CD14-positive monocyte (primary cell): ENCODE measurements around the gene CTNNA2. TPM values are rescaled to one million over a fixed set of nuclear protein-coding genes. Genes with fewer than 3 reads are reported as not detected.

Experiments
- DNase-seq, 3 donors: peaks; one replicate each; pipeline ENCODE4 v3.0.0-alpha.2; 2011 to 2022
- H2AFZ ChIP-seq: 2 replicates; pipeline ENCODE4 v1.6.0; 2012; ENCODE audit warnings: mild to moderate bottlenecking, low read depth, low read length, inconsistent platforms; ENCODE audit not compliant: insufficient read depth, poor library complexity, severe bottlenecking
- H3K27ac ChIP-seq, 2 donors: 1 replicate in 1 of 2; 2 replicates in 1 of 2; pipeline ENCODE4 v1.5.1; 2012 to 2013; ENCODE audit warnings: low read length in 2 of 2, control low read depth in 1 of 2, inconsistent platforms in 1 of 2, low read depth in 1 of 2, mild to moderate bottlenecking in 1 of 2
- H3K27me3 ChIP-seq, 2 donors: one replicate each; pipeline versions ENCODE4 v1.6.0 to v1.6.1; 2011 to 2013; ENCODE audit warnings: low read length in 2 of 2; ENCODE audit not compliant: control insufficient read depth in 2 of 2, insufficient read depth in 2 of 2
- H3K36me3 ChIP-seq, 2 donors: replicated peaks in 1 of 2; 1 replicate in 1 of 2; 2 replicates in 1 of 2; pipeline versions ENCODE4 v1.5.1 to v1.6.1; 2012 to 2013; ENCODE audit warnings: low read length in 2 of 2, control low read depth in 1 of 2, inconsistent platforms in 1 of 2, mild to moderate bottlenecking in 1 of 2; ENCODE audit not compliant: insufficient read depth in 2 of 2, control insufficient read depth in 1 of 2
- H3K4me1 ChIP-seq, 2 donors: 1 replicate in 1 of 2; 2 replicates in 1 of 2; pipeline versions ENCODE4 v1.5.1 to v1.6.1; 2012 to 2013; ENCODE audit warnings: low read length in 2 of 2, control low read depth in 1 of 2, inconsistent platforms in 1 of 2, mild to moderate bottlenecking in 1 of 2, moderate library complexity in 1 of 2; ENCODE audit not compliant: insufficient read depth in 2 of 2, control insufficient read depth in 1 of 2
- H3K4me2 ChIP-seq: replicated peaks from 2 replicates; pipeline ENCODE3; 2012; ENCODE audit warnings: low read length, moderate library complexity, mild to moderate bottlenecking; ENCODE audit not compliant: poor library complexity, severe bottlenecking; ENCODE audit errors: extremely low read depth
- H3K4me3 ChIP-seq, 3 experiments: fragments of 200-600 bp in 1 of 3; sonication (generic) in 1 of 3; replicated peaks in 1 of 3; 1 replicate in 2 of 3; 2 replicates in 1 of 3; pipeline ENCODE4 v1.5.1; 2011 to 2013; ENCODE audit warnings: low read length in 3 of 3, mild to moderate bottlenecking in 3 of 3, control low read depth in 2 of 3, low read depth in 2 of 3, inconsistent platforms in 1 of 3, moderate library complexity in 1 of 3
- H3K79me2 ChIP-seq: 2 replicates; pipeline ENCODE4 v1.6.0; 2012; ENCODE audit warnings: mild to moderate bottlenecking, control low read depth, inconsistent platforms, low read length, moderate library complexity; ENCODE audit not compliant: insufficient read depth
- H3K9ac ChIP-seq: 2 replicates; pipeline ENCODE4 v1.6.0; 2017; ENCODE audit warnings: low read length, mild to moderate bottlenecking; ENCODE audit not compliant: insufficient read depth, poor library complexity, severe bottlenecking
- H3K9me3 ChIP-seq, 2 donors: replicated peaks in 1 of 2; 1 replicate in 1 of 2; 2 replicates in 1 of 2; pipeline versions ENCODE4 v1.5.1 to v1.6.1; 2012 to 2013; ENCODE audit warnings: low read length in 2 of 2, control low read depth in 1 of 2; ENCODE audit not compliant: control insufficient read depth in 1 of 2, insufficient read depth in 1 of 2
- H4K20me1 ChIP-seq: 2 replicates; pipeline ENCODE4 v1.6.0; 2012; ENCODE audit warnings: mild to moderate bottlenecking, low read length, control low read depth, moderate library complexity; ENCODE audit not compliant: insufficient read depth
- H3K27ac Mint-ChIP-seq, 7 donors: one replicate each; pipeline ENCODE4 v1.8.0; 2020; ENCODE audit warnings: mild to moderate bottlenecking in 7 of 7, mixed read lengths in 7 of 7, moderate library complexity in 6 of 7, inconsistent platforms in 2 of 7
- H3K27me3 Mint-ChIP-seq, 3 donors: one replicate each; pipeline ENCODE4 v1.8.0; 2021 to 2022; ENCODE audit warnings: low read depth in 3 of 3, mild to moderate bottlenecking in 3 of 3, mixed read lengths in 3 of 3, moderate library complexity in 3 of 3, inconsistent platforms in 1 of 3
- H3K36me3 Mint-ChIP-seq, 2 donors: one replicate each; pipeline ENCODE4 v1.8.0; 2020; ENCODE audit warnings: mixed read lengths in 2 of 2, inconsistent platforms in 1 of 2, mild to moderate bottlenecking in 1 of 2
- H3K4me1 Mint-ChIP-seq: one replicate; pipeline ENCODE4 v1.8.0; 2020; ENCODE audit warnings: mild to moderate bottlenecking, mixed read lengths
- H3K4me3 Mint-ChIP-seq, 2 donors: one replicate each; pipeline ENCODE4 v1.8.0; 2020; ENCODE audit warnings: mild to moderate bottlenecking in 2 of 2, mixed read lengths in 2 of 2, moderate library complexity in 1 of 2
- H3K9me3 Mint-ChIP-seq, 7 donors: one replicate each; pipeline ENCODE4 v1.8.0; 2020 to 2022; ENCODE audit warnings: mixed read lengths in 7 of 7, mild to moderate bottlenecking in 6 of 7, moderate library complexity in 6 of 7, inconsistent platforms in 2 of 7
- CTCF ChIP-seq: fragments of 200-600 bp; IDR thresholded peaks from one replicate; pipeline ENCODE4 v1.8.0; 2022; ENCODE audit warnings: antibody characterized with exemption, mild to moderate bottlenecking
- whole genome bisulfite sequencing: methylation state at CpG from one replicate; pipeline ENCODE4 v1.1.5; 2013; ENCODE audit warnings: missing lambda C conversion rate; ENCODE audit not compliant: insufficient coverage; 5-methylcytosine and 5-hydroxymethylcytosine counted together
- intact Hi-C, 2 donors: fragments of 100-400 bp; cut with micrococcal nuclease; formaldehyde crosslinking; loops; one replicate each; pipeline versions ENCODE4 v1.15.0 to v1.15.1; 2023
- polyA plus RNA-seq, 3 donors: library from polyadenylated mRNA; depleted of rRNA in 1 of 3; unstranded in 2 of 3; stranded (reverse) in 1 of 3; fragments of 300-500 nt in 2 of 3; fragments of >200 nt in 1 of 3; fragmentation: Illumina TruSeq in 2 of 3; gene quantifications; 1 replicate in 2 of 3; 2 replicates in 1 of 3; pipeline ENCODE4 v1.2.3, GENCODE V29; 2012 to 2021

The CTNNA2 gene
- polyA plus RNA-seq, 3 donors: not detected

GRCh38 chr2:80374105-80374504 is 861.3 kb downstream of the CTNNA2 start:
- H3K4me3 Mint-ChIP-seq: no peak overlapping the region
- no peak overlapping the region for H3K4me2 ChIP-seq
- H3K36me3 ChIP-seq: no peaks in the 10 kb centered on the region
- H2AFZ ChIP-seq: no peak overlapping the region
- no peak for TF ChIP-seq CTCF
- no peaks in the 10 kb centered on the region for H3K4me1 Mint-ChIP-seq
- H3K79me2 ChIP-seq: no peaks in the 10 kb centered on the region
- no peaks in the 10 kb centered on the region for H3K27me3 ChIP-seq
- no peaks in the 10 kb centered on the region for H3K4me1 ChIP-seq
- H3K36me3 Mint-ChIP-seq: no peaks in the 10 kb centered on the region
- DNase-seq: no peak
- peaks cover 0 to 4% (median 2%) of the 10 kb centered on the region in 3 donors for H3K27me3 Mint-ChIP-seq
- H3K27ac Mint-ChIP-seq: no peak overlapping the region
- no peaks in the 10 kb centered on the region for H4K20me1 ChIP-seq
- intact Hi-C loops: no loop called here
- no peak overlapping the region for H3K4me3 ChIP-seq
- 83% methylated on average over 1 of the region's 3 CpGs for WGBS
- H3K9me3 Mint-ChIP-seq: peaks cover 2 to 15% (median 5%) of the 10 kb centered on the region in 7 donors
- no peak overlapping the region for H3K9ac ChIP-seq
- H3K27ac ChIP-seq: no peak overlapping the region
- H3K9me3 ChIP-seq: peaks cover 0 to 6% of the 10 kb centered on the region in 2 donors

DNA sequence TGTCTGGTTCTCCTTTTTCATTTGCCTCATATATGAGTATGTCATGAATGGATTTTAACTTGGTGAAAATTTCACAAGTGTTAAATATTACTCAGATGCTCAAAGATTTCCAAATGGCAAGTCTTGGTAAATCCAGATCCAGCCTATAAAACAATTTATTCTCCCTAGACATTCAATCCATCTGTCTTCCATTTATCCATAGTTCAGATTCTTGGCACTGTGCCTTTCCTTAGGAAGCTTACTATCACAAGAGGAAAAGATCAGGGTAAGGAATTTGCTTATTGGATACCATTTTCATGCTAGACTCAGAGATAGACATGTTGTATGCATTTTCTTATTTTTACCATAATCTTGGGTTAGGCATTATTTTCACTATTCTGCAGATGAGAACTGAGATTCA is 864.2 kb downstream of the CTNNA2 start:
- Mint-ChIP-seq H3K36me3 (no peaks in the 10 kb centered on the region), H3K9me3 (peaks cover 2 to 23% (median 4%) of the 10 kb centered on the region in 7 donors), H3K27ac (no peak overlapping the region), H3K27me3 (peaks cover 0 to 4% (median 2%) of the 10 kb centered on the region in 3 donors), H3K4me1 (no peaks in the 10 kb centered on the region), H3K4me3 (no peak overlapping the region)
- no peaks in the 10 kb centered on the region for H4K20me1 ChIP-seq
- no peak overlapping the region for H3K9ac ChIP-seq
- H3K36me3 ChIP-seq: no peaks in the 10 kb centered on the region
- H2AFZ ChIP-seq: no peak overlapping the region
- H3K4me3 ChIP-seq: no peak overlapping the region
- peaks cover 0 to 14% of the 10 kb centered on the region in 2 donors for H3K9me3 ChIP-seq
- DNase-seq: no peak
- no peaks in the 10 kb centered on the region for H3K27me3 ChIP-seq
- no peak for TF ChIP-seq CTCF
- H3K79me2 ChIP-seq: no peaks in the 10 kb centered on the region
- no peaks in the 10 kb centered on the region for H3K4me1 ChIP-seq
- H3K27ac ChIP-seq: no peak overlapping the region
- intact Hi-C loops: no loop called here
- H3K4me2 ChIP-seq: no peak overlapping the region
